Type B pancreatic cell (in vitro differentiated cells): ENCODE measurements around the gene ACAP2. TPM values are rescaled to one million over a fixed set of nuclear protein-coding genes. Genes with fewer than 3 reads are reported as not detected.
A peak's percentile ranks its signal among the peaks of the same experiment; 100 is the strongest.

ENCODE experiments used
- DNase-seq: peaks from one replicate; pipeline ENCODE4 v3.0.0; 2021; ENCODE audit warnings: mixed read lengths; ENCODE audit not compliant: unreplicated experiment; ENCODE audit errors: extremely low spot score
- H3K27ac Mint-ChIP-seq: 2 replicates; pipeline ENCODE4 v1.8.0; 2021; ENCODE audit warnings: mild to moderate bottlenecking, mixed read lengths
- H3K27me3 Mint-ChIP-seq: 2 replicates; pipeline ENCODE4 v1.8.0; 2021; ENCODE audit warnings: mixed read lengths
- H3K36me3 Mint-ChIP-seq: 2 replicates; pipeline ENCODE4 v1.8.0; 2021; ENCODE audit warnings: mixed read lengths
- H3K4me1 Mint-ChIP-seq: one replicate; pipeline ENCODE4 v1.8.0; 2021; ENCODE audit warnings: mixed read lengths; ENCODE audit not compliant: unreplicated experiment
- H3K4me3 Mint-ChIP-seq: 2 replicates; pipeline ENCODE4 v1.8.0; 2021; ENCODE audit warnings: mild to moderate bottlenecking, mixed read lengths
- H3K9me3 Mint-ChIP-seq: 2 replicates; pipeline ENCODE4 v1.8.0; 2021; ENCODE audit warnings: mixed read lengths
- total RNA-seq: library from RNA; stranded (reverse); gene quantifications from 2 replicates; pipeline ENCODE4 v1.2.1, GENCODE V29; 2021; ENCODE audit warnings: low replicate concordance
- TF ChIP-seq, protein P1 (sequence below): fragments of 200-600 bp; sonication (generic); conservative IDR thresholded peaks from 2 replicates; pipeline ENCODE4 v1.5.0; 2021; ENCODE audit warnings: antibody characterized with exemption, mild to moderate bottlenecking

ACAP2 gene
- total RNA-seq, 1 donor from 2014 or later = 36.6 TPM

- Mint-ChIP-seq H3K9me3 (no peaks in the 10 kb centered on the region), H3K36me3 (peaks cover 12% of the 10 kb centered on the region), H3K27ac (peak overlapping the region; percentile 51), H3K27me3 (no peaks in the 10 kb centered on the region), H3K4me1 (peaks cover 25% of the 10 kb centered on the region), H3K4me3 (peak overlapping the region; percentile 91)
- DNase-seq = no peak
- TF ChIP-seq, protein P1, sequence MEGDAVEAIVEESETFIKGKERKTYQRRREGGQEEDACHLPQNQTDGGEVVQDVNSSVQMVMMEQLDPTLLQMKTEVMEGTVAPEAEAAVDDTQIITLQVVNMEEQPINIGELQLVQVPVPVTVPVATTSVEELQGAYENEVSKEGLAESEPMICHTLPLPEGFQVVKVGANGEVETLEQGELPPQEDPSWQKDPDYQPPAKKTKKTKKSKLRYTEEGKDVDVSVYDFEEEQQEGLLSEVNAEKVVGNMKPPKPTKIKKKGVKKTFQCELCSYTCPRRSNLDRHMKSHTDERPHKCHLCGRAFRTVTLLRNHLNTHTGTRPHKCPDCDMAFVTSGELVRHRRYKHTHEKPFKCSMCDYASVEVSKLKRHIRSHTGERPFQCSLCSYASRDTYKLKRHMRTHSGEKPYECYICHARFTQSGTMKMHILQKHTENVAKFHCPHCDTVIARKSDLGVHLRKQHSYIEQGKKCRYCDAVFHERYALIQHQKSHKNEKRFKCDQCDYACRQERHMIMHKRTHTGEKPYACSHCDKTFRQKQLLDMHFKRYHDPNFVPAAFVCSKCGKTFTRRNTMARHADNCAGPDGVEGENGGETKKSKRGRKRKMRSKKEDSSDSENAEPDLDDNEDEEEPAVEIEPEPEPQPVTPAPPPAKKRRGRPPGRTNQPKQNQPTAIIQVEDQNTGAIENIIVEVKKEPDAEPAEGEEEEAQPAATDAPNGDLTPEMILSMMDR = no peak
Observed at GRCh38 chr3:195269375-195270078, 173.3 kb downstream of the ACAP2 start.

DNA sequence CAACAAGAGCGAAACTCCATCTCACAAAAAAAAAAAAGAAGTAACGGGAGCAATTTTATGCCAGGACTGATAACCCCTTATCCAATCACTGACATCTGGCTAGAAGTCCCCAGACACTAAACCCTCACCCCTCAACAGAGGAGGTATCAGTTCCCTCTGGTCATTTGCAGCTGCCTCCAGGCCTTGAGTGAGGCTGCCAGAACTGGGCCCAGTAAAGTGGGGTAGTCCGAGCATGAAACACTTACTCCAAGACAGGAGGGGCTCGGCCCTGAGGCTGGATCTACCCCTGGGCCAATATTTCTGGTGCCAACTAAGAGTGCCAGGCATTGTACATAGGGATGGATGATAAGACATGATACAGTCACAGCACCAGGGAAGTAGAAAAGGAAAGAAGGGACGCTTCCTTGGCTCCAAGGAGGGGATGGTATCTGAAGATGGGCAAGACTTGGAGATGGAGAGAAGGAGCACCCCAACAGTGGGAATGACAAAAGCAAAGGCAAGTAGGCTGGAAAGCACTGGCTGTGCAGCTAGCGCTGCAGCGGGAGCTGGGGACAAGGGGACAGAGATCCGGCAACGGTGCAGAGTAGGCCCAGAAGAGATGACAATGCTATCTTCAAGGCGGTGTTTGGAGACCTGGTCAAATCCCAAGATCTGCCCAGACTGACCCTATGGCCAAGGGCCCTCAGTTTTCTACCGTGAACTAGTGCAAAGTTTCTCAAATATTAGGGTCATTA is 174.1 kb downstream of the ACAP2 start:
- TF ChIP-seq, protein P1 = no peak
- H3K27ac Mint-ChIP-seq = no peak overlapping the region
- no peaks in the 10 kb centered on the region for H3K9me3 Mint-ChIP-seq
- no peak for DNase-seq
- H3K36me3 Mint-ChIP-seq = peaks cover 14% of the 10 kb centered on the region
- H3K27me3 Mint-ChIP-seq = no peaks in the 10 kb centered on the region
- peak overlapping the region; percentile 91 for H3K4me3 Mint-ChIP-seq
- peaks cover 33% of the 10 kb centered on the region for H3K4me1 Mint-ChIP-seq

DNA sequence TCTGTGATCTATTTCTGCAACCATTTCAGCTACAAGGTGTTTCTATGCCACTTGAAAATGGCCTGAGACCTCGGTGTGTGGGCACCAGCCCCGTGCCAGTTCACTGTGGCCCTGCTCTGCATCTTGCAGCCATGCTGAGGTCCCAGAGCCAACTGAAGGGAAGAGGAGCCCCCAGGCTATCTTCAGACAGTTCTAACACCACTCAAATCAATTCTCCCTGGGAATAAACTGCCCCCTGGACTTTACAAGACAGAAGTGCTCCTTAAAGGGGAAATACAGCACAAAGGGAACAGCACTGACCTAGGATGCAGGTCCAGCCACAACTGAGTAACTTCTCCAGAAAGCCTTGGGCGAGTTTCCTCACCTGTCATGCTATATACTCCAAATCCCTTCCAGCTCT is 175.7 kb downstream of the ACAP2 start:
- Mint-ChIP-seq H3K4me3 (no peak overlapping the region), H3K4me1 (peaks cover 33% of the 10 kb centered on the region), H3K27ac (no peak overlapping the region), H3K27me3 (no peaks in the 10 kb centered on the region), H3K9me3 (no peaks in the 10 kb centered on the region), H3K36me3 (peaks cover 14% of the 10 kb centered on the region)
- DNase-seq = no peak
- TF ChIP-seq, protein P1 = no peak

DNA sequence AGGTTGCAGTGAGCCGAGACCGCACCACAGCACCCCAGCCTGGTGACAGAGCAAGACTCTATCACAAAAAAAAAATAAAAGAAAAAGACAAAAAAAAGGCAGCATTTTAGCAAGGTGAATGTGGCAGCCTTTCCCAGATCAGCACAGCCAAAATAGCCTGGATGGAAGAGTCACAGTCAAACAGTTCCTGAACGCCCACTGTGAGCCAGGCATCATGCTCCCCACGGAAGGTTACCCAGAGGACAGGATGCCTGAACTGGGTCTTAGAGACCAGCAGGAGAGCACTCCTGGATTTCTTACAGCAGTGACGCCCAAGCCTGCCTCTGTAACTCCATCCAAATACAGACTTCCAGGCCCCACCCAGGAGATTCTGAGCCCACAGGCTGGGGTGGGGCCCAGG is 176.4 kb downstream of the ACAP2 start:
- no peak for DNase-seq
- no peak overlapping the region for H3K27ac Mint-ChIP-seq
- H3K27me3 Mint-ChIP-seq = no peaks in the 10 kb centered on the region
- H3K4me3 Mint-ChIP-seq = no peak overlapping the region
- H3K36me3 Mint-ChIP-seq = peaks cover 14% of the 10 kb centered on the region
- TF ChIP-seq, protein P1 = no peak
- H3K4me1 Mint-ChIP-seq = peaks cover 31% of the 10 kb centered on the region
- no peaks in the 10 kb centered on the region for H3K9me3 Mint-ChIP-seq

GRCh38 chr3:195265363-195265976 is 177.3 kb downstream of the ACAP2 start:
- TF ChIP-seq, protein P1 = no peak
- Mint-ChIP-seq H3K27ac (no peak overlapping the region), H3K4me1 (peaks cover 34% of the 10 kb centered on the region), H3K36me3 (peaks cover 14% of the 10 kb centered on the region), H3K9me3 (no peaks in the 10 kb centered on the region), H3K4me3 (no peak overlapping the region), H3K27me3 (no peaks in the 10 kb centered on the region)
- no peak for DNase-seq
